Keratinocyte (primary cell): Measurements from ENCODE around the gene ZFYVE28. TPM values are rescaled to one million over a fixed set of nuclear protein-coding genes. Genes with fewer than 3 reads are reported as not detected.
A peak's percentile ranks its signal among the peaks of the same experiment; 100 is the strongest.

Source experiments
- DNase-seq: peaks from one replicate; pipeline ENCODE4 v3.0.0-alpha.2; 2011; ENCODE audit warnings: low read depth, missing footprints, low spot score
- FAIRE-seq: peaks from 2 replicates; lab custom pipeline; 2011; peaks lifted over from hg19 to GRCh38; lab: Jason Lieb, UNC
- H2AFZ ChIP-seq: 2 replicates; pipeline ENCODE4 v1.6.0; 2012; ENCODE audit warnings: low read length, control low read depth, inconsistent platforms; ENCODE audit not compliant: control insufficient read depth
- H3K27ac ChIP-seq: 2 replicates; pipeline ENCODE4 v1.5.1; 2011; ENCODE audit warnings: low read length; ENCODE audit not compliant: control insufficient read depth, insufficient read depth
- H3K27me3 ChIP-seq: 3 replicates; pipeline ENCODE4 v1.6.0; 2011; ENCODE audit warnings: low read length; ENCODE audit not compliant: control insufficient read depth, insufficient read depth; ENCODE audit errors: extremely low read depth
- H3K36me3 ChIP-seq, 2 experiments: 2 replicates in 1 of 2; 3 replicates in 1 of 2; pipeline ENCODE4 v1.5.1; 2011; ENCODE audit warnings: low read length in 2 of 2, mild to moderate bottlenecking in 1 of 2; ENCODE audit not compliant: control insufficient read depth in 2 of 2, insufficient read depth in 2 of 2; ENCODE audit errors: extremely low read depth in 1 of 2
- H3K4me1 ChIP-seq: 3 replicates; pipeline ENCODE4 v1.5.1; 2011; ENCODE audit warnings: low read length; ENCODE audit not compliant: control insufficient read depth, insufficient read depth; ENCODE audit errors: extremely low read depth
- H3K4me2 ChIP-seq: 3 replicates; pipeline ENCODE4 v1.6.0; 2011; ENCODE audit warnings: low read depth, low read length; ENCODE audit not compliant: control insufficient read depth, insufficient read depth; ENCODE audit errors: extremely low read depth
- H3K4me3 ChIP-seq, 3 experiments: fragments of 200-600 bp in 1 of 3; sonication (generic) in 1 of 3; 2 replicates in 2 of 3; 3 replicates in 1 of 3; pipeline ENCODE4 v1.5.1; 2011 to 2016; ENCODE audit warnings: low read length in 3 of 3, mild to moderate bottlenecking in 3 of 3, control low read depth in 2 of 3, inconsistent platforms in 1 of 3, low read depth in 1 of 3, mixed read lengths in 1 of 3, mixed run types in 1 of 3, moderate library complexity in 1 of 3; ENCODE audit not compliant: control insufficient read depth in 2 of 3, insufficient read depth in 2 of 3; ENCODE audit errors: extremely low read depth in 1 of 3
- H3K79me2 ChIP-seq: 2 replicates; pipeline ENCODE4 v1.6.0; 2012; ENCODE audit warnings: low read length; ENCODE audit not compliant: control insufficient read depth, insufficient read depth
- H3K9ac ChIP-seq: 3 replicates; pipeline ENCODE4 v1.6.0; 2011; ENCODE audit warnings: low read length; ENCODE audit not compliant: control insufficient read depth, insufficient read depth; ENCODE audit errors: extremely low read depth
- H3K9me1 ChIP-seq: 3 replicates; pipeline ENCODE4 v1.6.0; 2011; ENCODE audit warnings: low read length; ENCODE audit not compliant: control insufficient read depth, insufficient read depth; ENCODE audit errors: extremely low read depth
- H3K9me3 ChIP-seq: 2 replicates; pipeline ENCODE4 v1.5.1; 2012; ENCODE audit warnings: low read depth, low read length; ENCODE audit not compliant: control insufficient read depth
- H4K20me1 ChIP-seq: 3 replicates; pipeline ENCODE4 v1.6.0; 2011; ENCODE audit warnings: low read length; ENCODE audit not compliant: control insufficient read depth, insufficient read depth; ENCODE audit errors: extremely low read depth
- EZH2 ChIP-seq: IDR thresholded peaks from one replicate; pipeline ENCODE4 v1.6.1; 2012; ENCODE audit warnings: inconsistent platforms, mild to moderate bottlenecking, low read length, moderate library complexity
- dilution Hi-C: fragments of 300-500 bp; cut with MboI; formaldehyde crosslinking; loops from one replicate; pipeline ENCODE4 v1.7.0; 2020; ENCODE audit warnings: low sequenced_read_pairs; ENCODE audit not compliant: extremely low pct_ligation_motif_present
- polyA plus RNA-seq, 5 experiments: library from polyadenylated mRNA; depleted of rRNA in 3 of 5; stranded (reverse) in 3 of 5; stranded (forward) in 1 of 5; unstranded in 1 of 5; fragments of >200 nt; gene quantifications; 1 replicate in 1 of 5; 2 replicates in 3 of 5; 3 replicates in 1 of 5; pipeline versions ENCODE4 v1.2.1 to v1.2.3, GENCODE V29; 2011 to 2012; ENCODE audit warnings: missing spikeins in 2 of 5, low read depth in 1 of 5, low replicate concordance in 1 of 5
- TF ChIP-seq, protein P1 (sequence below), 3 experiments: IDR thresholded peaks in 1 of 3; conservative IDR thresholded peaks in 1 of 3; optimal IDR thresholded peaks in 1 of 3; 2 replicates in 2 of 3; 3 replicates in 1 of 3; pipeline versions ENCODE3 to v1.5.1; 2011; ENCODE audit warnings: low read length in 3 of 3, mild to moderate bottlenecking in 3 of 3, moderate library complexity in 2 of 3, control low read depth in 1 of 3, inconsistent platforms in 1 of 3; ENCODE audit not compliant: insufficient read depth in 2 of 3; ENCODE audit errors: extremely low read depth in 1 of 3

The ZFYVE28 gene
- polyA plus RNA-seq, 1 donor (not counting 4 experiments of a cell fraction or from before 2014, with no cell fraction given) = 0.33 TPM

DNA sequence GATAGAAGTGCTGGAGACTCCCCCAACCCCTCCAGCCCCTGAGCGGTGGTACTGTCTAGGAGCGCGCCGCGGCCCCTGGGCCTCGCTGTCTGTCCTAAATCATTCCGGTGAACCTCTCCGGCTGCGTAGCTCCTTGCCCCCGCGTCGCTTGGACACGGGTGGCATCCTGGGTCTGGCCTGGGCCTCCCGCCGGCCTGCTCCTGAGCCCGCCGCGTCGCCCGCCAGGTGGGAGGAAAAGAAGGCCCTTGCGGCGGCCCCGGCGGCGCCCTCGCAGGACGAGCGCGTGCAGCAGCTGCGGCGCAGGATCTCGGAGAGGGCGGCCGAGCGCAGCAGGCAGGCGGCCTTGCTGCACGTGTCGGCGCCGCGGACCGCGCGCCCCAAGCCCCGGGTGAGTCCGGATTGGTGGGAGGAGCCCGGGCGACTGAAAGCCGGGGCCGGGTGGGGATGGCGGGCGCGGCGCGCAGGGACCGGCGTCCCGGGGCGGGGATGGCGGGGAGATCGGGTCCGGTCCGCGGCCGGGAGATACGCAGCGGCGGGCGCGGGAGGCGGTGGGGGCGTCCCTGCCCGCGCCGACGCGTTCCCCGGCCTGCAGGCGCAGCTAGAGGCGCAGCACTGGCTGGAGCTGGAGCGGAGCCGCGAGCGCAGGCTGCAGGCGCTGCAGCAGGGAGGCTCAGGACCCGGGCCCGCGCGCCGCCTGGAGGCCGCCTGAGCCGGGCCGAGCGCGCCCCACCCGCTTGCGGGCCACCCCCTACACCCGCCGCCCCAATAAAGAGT, 44.0 kb upstream of the ZFYVE28 start:
- Histone ChIP-seq H2AFZ (peak overlapping the region; percentile 30), H4K20me1 (no peaks in the 10 kb centered on the region), H3K9me1 (no peaks in the 10 kb centered on the region), H3K9me3 (no peaks in the 10 kb centered on the region), H3K4me3 (peak overlapping the region; percentile 17 to 44 (median 27)), H3K27ac (no peak overlapping the region), H3K36me3 (no peaks in the 10 kb centered on the region), H3K79me2 (no peaks in the 10 kb centered on the region), H3K9ac (no peak overlapping the region), H3K4me1 (no peaks in the 10 kb centered on the region), H3K27me3 (peaks cover 27% of the 10 kb centered on the region), H3K4me2 (peak overlapping the region; percentile 64)
- dilution Hi-C loops = no loop called here
- DNase-seq (no peak), FAIRE-seq (no peak)
- TF ChIP-seq, protein P1, sequence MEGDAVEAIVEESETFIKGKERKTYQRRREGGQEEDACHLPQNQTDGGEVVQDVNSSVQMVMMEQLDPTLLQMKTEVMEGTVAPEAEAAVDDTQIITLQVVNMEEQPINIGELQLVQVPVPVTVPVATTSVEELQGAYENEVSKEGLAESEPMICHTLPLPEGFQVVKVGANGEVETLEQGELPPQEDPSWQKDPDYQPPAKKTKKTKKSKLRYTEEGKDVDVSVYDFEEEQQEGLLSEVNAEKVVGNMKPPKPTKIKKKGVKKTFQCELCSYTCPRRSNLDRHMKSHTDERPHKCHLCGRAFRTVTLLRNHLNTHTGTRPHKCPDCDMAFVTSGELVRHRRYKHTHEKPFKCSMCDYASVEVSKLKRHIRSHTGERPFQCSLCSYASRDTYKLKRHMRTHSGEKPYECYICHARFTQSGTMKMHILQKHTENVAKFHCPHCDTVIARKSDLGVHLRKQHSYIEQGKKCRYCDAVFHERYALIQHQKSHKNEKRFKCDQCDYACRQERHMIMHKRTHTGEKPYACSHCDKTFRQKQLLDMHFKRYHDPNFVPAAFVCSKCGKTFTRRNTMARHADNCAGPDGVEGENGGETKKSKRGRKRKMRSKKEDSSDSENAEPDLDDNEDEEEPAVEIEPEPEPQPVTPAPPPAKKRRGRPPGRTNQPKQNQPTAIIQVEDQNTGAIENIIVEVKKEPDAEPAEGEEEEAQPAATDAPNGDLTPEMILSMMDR (optimal IDR thresholded peaks at IDR 0.05 in 1 of 3, IDR thresholded peaks at IDR 0.05 in 1 of 3, conservative IDR thresholded peaks at IDR 0.05 in 1 of 3; ENCODE audit: extremely low read depth in 1 of 3, insufficient read depth in 2 of 3, low read length in 3 of 3) = no peak
- no peak for TF ChIP-seq EZH2

GRCh38 chr4:2461246-2461960, 43.0 kb upstream of the ZFYVE28 start:
- Histone ChIP-seq H3K9me1 (no peaks in the 10 kb centered on the region), H3K4me1 (no peaks in the 10 kb centered on the region), H3K27ac (no peak overlapping the region), H3K4me2 (no peak overlapping the region), H3K4me3 (no peak overlapping the region), H3K79me2 (no peaks in the 10 kb centered on the region), H3K9me3 (no peaks in the 10 kb centered on the region), H2AFZ (no peak overlapping the region), H4K20me1 (no peaks in the 10 kb centered on the region), H3K36me3 (no peaks in the 10 kb centered on the region), H3K27me3 (peaks cover 27% of the 10 kb centered on the region), H3K9ac (no peak overlapping the region)
- dilution Hi-C loops = no loop called here
- no peak for DNase-seq
- FAIRE-seq = no peak
- TF ChIP-seq, protein P1 (optimal IDR thresholded peaks at IDR 0.05 in 1 of 3, IDR thresholded peaks at IDR 0.05 in 1 of 3, conservative IDR thresholded peaks at IDR 0.05 in 1 of 3; ENCODE audit: extremely low read depth in 1 of 3, insufficient read depth in 2 of 3, low read length in 3 of 3) = no peak
- no peak for TF ChIP-seq EZH2
